ENCODE measurements around the gene KRTAP5-8.

DNA sequence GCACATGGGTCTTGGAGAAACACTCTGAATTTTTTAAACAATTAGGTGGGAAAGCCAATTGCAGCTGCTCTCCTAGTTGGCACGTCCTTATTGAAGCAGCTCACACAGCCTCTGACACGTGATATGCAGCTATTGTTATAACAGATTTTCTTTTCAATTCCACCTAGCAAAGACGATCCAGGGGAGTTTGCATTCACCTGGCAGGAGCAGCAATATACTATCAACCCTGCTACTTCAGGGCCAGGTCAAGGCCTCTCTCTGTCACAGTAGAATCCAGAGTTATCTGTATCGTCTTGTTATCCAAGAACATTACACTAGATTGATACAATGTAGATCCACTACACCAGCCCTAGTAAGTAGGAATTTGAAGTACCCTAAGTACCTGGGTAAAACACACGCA, 36.6 kb downstream of the KRTAP5-8 start:
- TF ChIP-seq USF1 (IDR thresholded peaks at IDR 0.05) (no peak), EGR1 (IDR thresholded peaks at IDR 0.05) (no peak), TAF1 (IDR thresholded peaks at IDR 0.05; ENCODE audit: low read depth) (no peak), MAX (IDR thresholded peaks at IDR 0.05) (no peak), ZBTB7A (IDR thresholded peaks at IDR 0.05; ENCODE audit: low read depth) (no peak), EP300 (IDR thresholded peaks at IDR 0.05; ENCODE audit: borderline replicate concordance) (no peak), REST (IDR thresholded peaks at IDR 0.05; ENCODE audit: low read depth) (no peak), TEAD4 (IDR thresholded peaks at IDR 0.05) (no peak)

All from Ishikawa (cell line).